Measurements from ENCODE around the gene EFEMP1.

Gene EFEMP1

GRCh38 chr2:55903727-55904126 is 19.9 kb downstream of the EFEMP1 start:
- Histone ChIP-seq H3K27me3 (ENCODE audit: control insufficient read depth, insufficient read depth, low read length) (no peaks in the 10 kb centered on the region), H3K9me3 (ENCODE audit: control insufficient read depth, low read length) (no peaks in the 10 kb centered on the region), H3K79me2 (no peaks in the 10 kb centered on the region), H3K9ac (no peak overlapping the region), H3K4me1 (no peaks in the 10 kb centered on the region), H3K27ac (no peak overlapping the region), H3K36me3 (ENCODE audit: control insufficient read depth, insufficient read depth, low read length) (no peaks in the 10 kb centered on the region), H2AFZ (no peak overlapping the region), H3K4me2 (ENCODE audit: low read length) (no peak overlapping the region), H3K4me3 (ENCODE audit: low read depth, low read length) (no peak overlapping the region)
- no peak for TF ChIP-seq CTCF (IDR thresholded peaks at IDR 0.05)

- no peak overlapping the region for H2AFZ ChIP-seq
- no peaks in the 10 kb centered on the region for H3K27me3 ChIP-seq (ENCODE audit: control insufficient read depth, insufficient read depth, low read length)
- H3K4me3 ChIP-seq (ENCODE audit: low read depth, low read length): no peak overlapping the region
- no peak for TF ChIP-seq CTCF (IDR thresholded peaks at IDR 0.05)
- H3K27ac ChIP-seq: no peak overlapping the region
- no peaks in the 10 kb centered on the region for H3K79me2 ChIP-seq
- H3K4me2 ChIP-seq (ENCODE audit: low read length): no peak overlapping the region
- no peak overlapping the region for H3K9ac ChIP-seq
- no peaks in the 10 kb centered on the region for H3K36me3 ChIP-seq (ENCODE audit: control insufficient read depth, insufficient read depth, low read length)
- H3K9me3 ChIP-seq (ENCODE audit: control insufficient read depth, low read length): no peaks in the 10 kb centered on the region
- H3K4me1 ChIP-seq: no peaks in the 10 kb centered on the region
Measured at GRCh38 chr2:55902971-55903370, 20.6 kb downstream of the EFEMP1 start.

GRCh38 chr2:55902429-55902828 is 21.2 kb downstream of the EFEMP1 start:
- H3K9ac ChIP-seq: no peak overlapping the region
- H3K36me3 ChIP-seq (ENCODE audit: control insufficient read depth, insufficient read depth, low read length): no peaks in the 10 kb centered on the region
- H2AFZ ChIP-seq: no peak overlapping the region
- no peak for TF ChIP-seq CTCF (IDR thresholded peaks at IDR 0.05)
- no peaks in the 10 kb centered on the region for H3K4me1 ChIP-seq
- H3K27me3 ChIP-seq (ENCODE audit: control insufficient read depth, insufficient read depth, low read length): no peaks in the 10 kb centered on the region
- H3K79me2 ChIP-seq: no peaks in the 10 kb centered on the region
- no peak overlapping the region for H3K27ac ChIP-seq
- H3K4me3 ChIP-seq (ENCODE audit: low read depth, low read length): no peak overlapping the region
- no peaks in the 10 kb centered on the region for H3K9me3 ChIP-seq (ENCODE audit: control insufficient read depth, low read length)
- no peak overlapping the region for H3K4me2 ChIP-seq (ENCODE audit: low read length)

- Histone ChIP-seq H2AFZ (no peak overlapping the region), H3K27ac (no peak overlapping the region), H3K4me3 (ENCODE audit: low read depth, low read length) (no peak overlapping the region), H3K4me2 (ENCODE audit: low read length) (no peak overlapping the region), H3K9ac (no peak overlapping the region), H3K27me3 (ENCODE audit: control insufficient read depth, insufficient read depth, low read length) (no peaks in the 10 kb centered on the region), H3K4me1 (no peaks in the 10 kb centered on the region), H3K9me3 (ENCODE audit: control insufficient read depth, low read length) (no peaks in the 10 kb centered on the region), H3K36me3 (ENCODE audit: control insufficient read depth, insufficient read depth, low read length) (no peaks in the 10 kb centered on the region), H3K79me2 (no peaks in the 10 kb centered on the region)
- no peak for TF ChIP-seq CTCF (IDR thresholded peaks at IDR 0.05)
Measured at GRCh38 chr2:55901941-55902340, 21.6 kb downstream of the EFEMP1 start.

GRCh38 chr2:55901322-55901721 is 22.3 kb downstream of the EFEMP1 start:
- no peaks in the 10 kb centered on the region for H3K79me2 ChIP-seq
- H3K4me1 ChIP-seq: no peaks in the 10 kb centered on the region
- H3K36me3 ChIP-seq (ENCODE audit: control insufficient read depth, insufficient read depth, low read length): no peaks in the 10 kb centered on the region
- no peak overlapping the region for H3K4me2 ChIP-seq (ENCODE audit: low read length)
- no peaks in the 10 kb centered on the region for H3K27me3 ChIP-seq (ENCODE audit: control insufficient read depth, insufficient read depth, low read length)
- H2AFZ ChIP-seq: no peak overlapping the region
- no peak for TF ChIP-seq CTCF (IDR thresholded peaks at IDR 0.05)
- H3K9ac ChIP-seq: no peak overlapping the region
- H3K9me3 ChIP-seq (ENCODE audit: control insufficient read depth, low read length): no peaks in the 10 kb centered on the region
- H3K27ac ChIP-seq: no peak overlapping the region
- no peak overlapping the region for H3K4me3 ChIP-seq (ENCODE audit: low read depth, low read length)

All from parathyroid adenoma (tissue), 2 donors.